ENCODE measurements around the gene PKNOX2. TPM values are rescaled to one million over a fixed set of nuclear protein-coding genes. Genes with fewer than 3 reads are reported as not detected.

PKNOX2 gene
- total RNA-seq, 1 donor from 2014 or later: 39.9 TPM

DNA sequence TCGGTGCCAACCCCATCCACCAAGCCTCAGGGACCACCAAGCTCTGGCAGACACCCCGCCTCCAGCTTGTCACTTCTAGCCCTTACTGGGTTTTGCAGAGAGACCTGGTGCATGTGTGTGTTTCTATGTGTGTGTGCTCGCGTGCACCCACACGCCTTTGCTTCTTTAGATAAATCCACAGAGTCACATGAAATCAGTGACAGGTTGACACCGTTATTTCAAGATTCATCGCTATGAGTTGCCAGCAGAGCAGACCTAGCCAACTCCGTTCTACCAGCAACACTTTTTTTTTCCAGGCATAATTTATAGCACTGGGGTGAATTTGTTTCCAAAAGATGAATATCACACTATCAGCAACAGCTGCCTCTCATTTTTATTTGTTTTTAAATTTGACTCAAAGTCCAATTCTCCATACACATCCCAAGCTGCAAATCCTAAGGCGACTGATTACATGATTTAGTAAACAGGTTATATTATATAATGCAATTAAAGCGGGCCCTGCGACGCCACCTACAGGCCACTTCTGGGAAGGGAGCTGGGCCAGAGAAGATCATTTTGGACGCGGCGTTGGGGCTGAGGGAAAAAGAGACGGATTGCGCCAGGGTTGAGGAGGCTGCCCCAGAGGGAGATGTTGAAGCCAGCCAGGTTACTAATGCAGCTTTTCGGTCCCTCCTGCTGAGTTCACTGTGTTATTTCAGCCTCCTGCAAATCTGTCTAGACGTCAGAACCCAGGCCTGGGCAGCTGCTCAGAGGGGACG is 181.0 kb downstream of the PKNOX2 start:
- TF ChIP-seq CTCF (IDR thresholded peaks at IDR 0.05; ENCODE audit: unreplicated experiment): peak; percentile 90
- H3K27ac Mint-ChIP-seq: peak overlapping the region; percentile 59
- peaks cover 3% of the 10 kb centered on the region for H3K27me3 Mint-ChIP-seq
- no peaks in the 10 kb centered on the region for H3K9me3 Mint-ChIP-seq (ENCODE audit: low read depth)
- peak; percentile 45 for DNase-seq (ENCODE audit: low spot score, unreplicated experiment)
- peaks cover 34% of the 10 kb centered on the region for H3K4me1 Mint-ChIP-seq (ENCODE audit: low read depth)
- no peaks in the 10 kb centered on the region for H3K36me3 Mint-ChIP-seq (ENCODE audit: insufficient read depth)
- no peak overlapping the region for H3K4me3 Mint-ChIP-seq (ENCODE audit: low read depth)

GRCh38 chr11:125346179-125346530 is 181.6 kb downstream of the PKNOX2 start:
- peaks cover 34% of the 10 kb centered on the region for H3K4me1 Mint-ChIP-seq (ENCODE audit: low read depth)
- no peak overlapping the region for H3K27ac Mint-ChIP-seq
- H3K36me3 Mint-ChIP-seq (ENCODE audit: insufficient read depth): no peaks in the 10 kb centered on the region
- no peak for DNase-seq (ENCODE audit: low spot score, unreplicated experiment)
- no peak for TF ChIP-seq CTCF (IDR thresholded peaks at IDR 0.05; ENCODE audit: unreplicated experiment)
- H3K9me3 Mint-ChIP-seq (ENCODE audit: low read depth): no peaks in the 10 kb centered on the region
- peaks cover 3% of the 10 kb centered on the region for H3K27me3 Mint-ChIP-seq
- H3K4me3 Mint-ChIP-seq (ENCODE audit: low read depth): no peak overlapping the region

GRCh38 chr11:125346565-125347260 is 182.2 kb downstream of the PKNOX2 start:
- H3K27me3 Mint-ChIP-seq: peaks cover 3% of the 10 kb centered on the region
- TF ChIP-seq CTCF (IDR thresholded peaks at IDR 0.05; ENCODE audit: unreplicated experiment): no peak
- H3K4me3 Mint-ChIP-seq (ENCODE audit: low read depth): no peak overlapping the region
- no peaks in the 10 kb centered on the region for H3K36me3 Mint-ChIP-seq (ENCODE audit: insufficient read depth)
- H3K9me3 Mint-ChIP-seq (ENCODE audit: low read depth): no peaks in the 10 kb centered on the region
- DNase-seq (ENCODE audit: low spot score, unreplicated experiment): no peak
- peaks cover 31% of the 10 kb centered on the region for H3K4me1 Mint-ChIP-seq (ENCODE audit: low read depth)
- H3K27ac Mint-ChIP-seq: no peak overlapping the region

GRCh38 chr11:125347261-125347585 is 182.7 kb downstream of the PKNOX2 start:
- Mint-ChIP-seq H3K9me3 (ENCODE audit: low read depth) (no peaks in the 10 kb centered on the region), H3K27me3 (peaks cover 3% of the 10 kb centered on the region)

More at GRCh38 chr11:125347261-125347585, 182.7 kb downstream of the PKNOX2 start:
- peaks cover 27% of the 10 kb centered on the region for H3K4me1 Mint-ChIP-seq (ENCODE audit: low read depth)
- TF ChIP-seq CTCF (IDR thresholded peaks at IDR 0.05; ENCODE audit: unreplicated experiment): no peak
- no peak overlapping the region for H3K27ac Mint-ChIP-seq
- H3K4me3 Mint-ChIP-seq (ENCODE audit: low read depth): no peak overlapping the region
- peaks cover 3% of the 10 kb centered on the region for H3K36me3 Mint-ChIP-seq (ENCODE audit: insufficient read depth)
- no peak for DNase-seq (ENCODE audit: low spot score, unreplicated experiment)

Measured in progenitor cell of endocrine pancreas (in vitro differentiated cells).